Activated naive CD4-positive, alpha-beta T cell treated with anti-CD3 and anti-CD28 coated beads, Interleukin-2, amount 50 U/mL, for 24 hours (primary cell): ENCODE results near the gene BAIAP2.

Source experiments
- H3K27ac Mint-ChIP-seq: one replicate; pipeline ENCODE4 v1.8.0; 2021; ENCODE audit warnings: mild to moderate bottlenecking, mixed read lengths
- H3K27me3 Mint-ChIP-seq: one replicate; pipeline ENCODE4 v1.8.0; 2021; ENCODE audit warnings: mixed read lengths
- H3K36me3 Mint-ChIP-seq: one replicate; pipeline ENCODE4 v1.8.0; 2021; ENCODE audit warnings: mixed read lengths
- H3K4me1 Mint-ChIP-seq: one replicate; pipeline ENCODE4 v1.8.0; 2021; ENCODE audit warnings: mixed read lengths
- H3K4me3 Mint-ChIP-seq: one replicate; pipeline ENCODE4 v1.8.0; 2021; ENCODE audit warnings: mild to moderate bottlenecking, mixed read lengths
- H3K9me3 Mint-ChIP-seq: one replicate; pipeline ENCODE4 v1.8.0; 2021; ENCODE audit warnings: mixed read lengths

BAIAP2 gene

DNA sequence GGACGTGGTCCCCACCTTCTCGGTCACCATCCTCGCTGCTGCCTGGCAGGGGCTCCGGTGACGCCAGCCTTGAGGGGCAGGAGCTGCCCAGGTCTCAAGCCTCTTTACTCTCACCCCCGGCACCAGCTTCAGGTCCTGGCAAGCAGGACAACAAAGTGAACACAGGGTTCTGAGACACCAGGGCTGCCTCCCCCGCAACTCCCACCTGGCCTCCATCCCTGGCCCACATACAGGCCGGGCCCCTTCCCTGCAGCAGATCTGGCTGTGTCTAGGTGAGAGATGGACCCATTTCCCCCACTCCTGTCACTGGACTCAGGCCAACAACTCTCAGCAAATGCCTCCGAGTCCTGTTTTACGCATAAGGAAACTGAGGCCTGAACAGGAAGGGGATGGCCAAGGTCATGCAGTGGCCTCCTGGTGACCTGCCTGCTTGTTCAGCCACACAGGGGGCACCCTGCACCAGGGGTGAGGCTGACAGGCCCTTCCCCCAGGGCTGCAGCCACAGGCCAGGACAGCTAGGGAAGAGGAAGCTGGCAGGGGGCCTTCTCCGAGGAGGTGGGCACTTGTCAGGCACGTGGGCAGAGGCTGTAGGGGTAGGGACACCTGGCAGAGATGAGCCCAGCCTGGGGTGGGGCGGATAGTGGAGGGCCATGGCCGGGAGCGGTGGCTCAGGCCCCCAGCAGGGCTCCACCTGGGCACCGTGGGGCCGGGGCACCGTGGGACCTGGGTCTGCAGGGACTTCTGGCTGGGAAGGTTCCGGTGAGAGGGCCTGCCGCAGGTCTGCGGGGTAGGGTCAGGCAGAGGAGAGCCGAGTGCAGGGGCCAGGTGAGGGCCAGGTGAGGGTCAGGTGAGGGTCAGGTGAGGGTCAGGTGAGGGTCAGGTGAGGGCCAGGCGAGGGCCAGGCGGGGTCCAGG, 83.6 kb downstream of the BAIAP2 start:
- Mint-ChIP-seq H3K36me3 (no peaks in the 10 kb centered on the region), H3K4me3 (peak overlapping the region; percentile 44), H3K9me3 (no peaks in the 10 kb centered on the region), H3K27me3 (no peaks in the 10 kb centered on the region), H3K27ac (peak overlapping the region; percentile 51), H3K4me1 (no peaks in the 10 kb centered on the region)

DNA sequence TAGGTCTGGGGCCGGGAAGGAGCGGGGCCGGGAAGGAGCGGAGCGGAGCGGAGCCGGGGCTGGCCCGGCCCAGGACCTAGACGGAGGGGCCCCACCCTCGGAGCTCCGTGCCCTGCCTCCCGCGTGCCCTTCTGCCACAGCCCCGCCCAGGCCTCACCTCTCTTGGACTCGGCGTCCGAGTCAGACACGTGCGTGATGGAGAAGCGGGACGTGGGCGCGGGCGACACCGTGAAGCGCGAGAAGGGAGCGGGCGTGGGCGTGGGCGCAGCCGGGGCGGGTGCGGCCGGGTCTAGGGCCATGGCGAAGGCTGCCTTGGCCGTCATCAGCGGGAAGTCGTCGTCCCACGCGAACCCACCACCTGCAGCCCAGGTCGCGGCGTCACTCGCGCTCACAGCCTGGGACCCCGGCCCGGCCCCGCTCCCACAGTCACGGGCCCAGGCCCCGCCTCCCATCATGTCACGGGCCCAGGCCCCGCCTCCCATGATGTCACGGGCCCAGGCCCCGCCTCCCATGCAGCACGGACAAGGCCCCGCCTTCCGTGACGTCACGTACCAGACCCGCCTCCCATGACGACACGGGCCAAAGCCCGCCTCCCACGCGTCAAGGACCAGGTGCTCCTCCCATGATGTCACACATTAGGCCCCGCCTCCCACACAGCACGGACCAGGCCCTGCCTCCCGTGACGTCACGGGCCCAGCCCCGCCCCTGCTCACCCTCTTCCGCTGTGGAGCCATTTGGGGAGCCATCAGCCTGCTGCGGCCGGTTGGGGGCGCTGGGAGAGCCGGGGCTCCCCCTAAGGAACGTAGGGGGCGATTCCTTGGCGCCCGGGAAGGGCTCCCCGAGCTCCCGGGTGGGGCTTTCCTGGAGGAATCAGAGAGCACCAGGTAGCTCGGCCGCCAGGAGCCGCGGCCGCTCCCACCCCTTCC, 84.5 kb downstream of the BAIAP2 start:
- peak overlapping the region; percentile 30 for H3K27ac Mint-ChIP-seq
- H3K4me3 Mint-ChIP-seq = peak overlapping the region; percentile 44
- H3K27me3 Mint-ChIP-seq = no peaks in the 10 kb centered on the region
- no peaks in the 10 kb centered on the region for H3K9me3 Mint-ChIP-seq
- no peaks in the 10 kb centered on the region for H3K4me1 Mint-ChIP-seq
- no peaks in the 10 kb centered on the region for H3K36me3 Mint-ChIP-seq

DNA sequence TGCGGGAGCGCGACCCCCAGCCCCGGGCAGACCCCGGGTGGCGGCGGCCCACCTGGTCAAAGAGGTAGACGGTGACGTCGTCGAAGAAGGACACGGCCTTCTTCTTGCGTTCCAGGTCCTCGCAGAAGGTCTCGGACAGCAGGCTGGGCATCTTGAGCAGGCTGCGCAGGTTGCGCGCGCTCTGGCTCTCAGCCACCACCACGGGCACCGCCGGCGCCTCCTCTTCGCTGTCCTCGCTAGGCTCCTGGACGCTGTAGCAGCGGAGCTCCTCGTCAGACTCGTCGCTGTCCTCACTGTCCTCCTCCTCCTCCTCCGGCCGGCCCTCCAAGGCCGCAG, 85.2 kb downstream of the BAIAP2 start:
- Mint-ChIP-seq H3K9me3 (no peaks in the 10 kb centered on the region), H3K4me1 (no peaks in the 10 kb centered on the region), H3K4me3 (no peak overlapping the region), H3K27ac (no peak overlapping the region), H3K27me3 (no peaks in the 10 kb centered on the region), H3K36me3 (no peaks in the 10 kb centered on the region)

DNA sequence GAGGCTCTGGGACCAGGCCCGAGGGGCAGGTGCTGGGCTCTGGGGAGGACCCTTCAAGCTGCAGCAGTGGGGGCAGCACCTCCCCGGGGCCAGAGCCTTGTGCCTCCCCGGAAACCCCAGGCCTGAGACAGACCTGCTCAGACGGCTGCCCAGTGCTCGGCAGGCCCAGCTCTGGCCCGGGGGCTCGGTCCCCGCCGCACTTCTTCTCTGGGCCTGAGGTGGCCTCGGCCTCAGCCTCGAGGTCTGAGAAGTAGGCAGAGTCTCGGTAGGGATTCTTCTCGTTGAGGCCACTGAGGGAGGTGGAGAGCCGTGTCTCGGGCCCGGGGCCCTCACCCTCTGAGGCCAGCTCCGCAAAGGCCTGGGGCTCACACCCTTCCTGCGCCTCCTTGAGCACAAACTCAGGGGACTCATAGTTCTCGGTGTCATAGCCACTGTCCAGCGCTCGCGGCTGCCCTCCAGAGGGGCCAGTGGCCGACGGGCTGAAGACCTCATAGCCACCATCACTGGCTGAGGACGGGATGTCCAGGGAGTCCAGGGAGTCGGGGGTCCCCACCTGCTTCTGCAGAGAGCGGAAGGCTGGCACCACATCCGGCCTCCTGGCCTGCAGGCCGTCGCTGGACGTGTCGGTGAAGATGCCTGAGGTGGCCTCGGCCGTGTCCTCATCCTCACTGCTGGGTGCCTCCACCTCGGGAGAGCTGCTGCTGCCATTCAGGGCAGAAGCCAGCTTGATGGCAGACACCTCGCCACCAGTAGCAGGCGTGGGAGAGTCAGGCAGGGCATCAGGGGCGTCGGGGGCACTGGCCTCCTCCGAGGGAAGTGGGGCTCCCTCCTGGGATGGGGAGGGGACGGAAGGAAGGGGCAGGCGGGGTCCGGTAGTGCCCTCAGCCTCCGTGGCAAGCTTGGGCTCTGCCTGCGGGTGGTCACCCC, 86.0 kb downstream of the BAIAP2 start:
- H3K4me3 Mint-ChIP-seq = no peak overlapping the region
- H3K27ac Mint-ChIP-seq = no peak overlapping the region
- no peaks in the 10 kb centered on the region for H3K27me3 Mint-ChIP-seq
- H3K4me1 Mint-ChIP-seq = no peaks in the 10 kb centered on the region
- H3K9me3 Mint-ChIP-seq = no peaks in the 10 kb centered on the region
- no peaks in the 10 kb centered on the region for H3K36me3 Mint-ChIP-seq

DNA sequence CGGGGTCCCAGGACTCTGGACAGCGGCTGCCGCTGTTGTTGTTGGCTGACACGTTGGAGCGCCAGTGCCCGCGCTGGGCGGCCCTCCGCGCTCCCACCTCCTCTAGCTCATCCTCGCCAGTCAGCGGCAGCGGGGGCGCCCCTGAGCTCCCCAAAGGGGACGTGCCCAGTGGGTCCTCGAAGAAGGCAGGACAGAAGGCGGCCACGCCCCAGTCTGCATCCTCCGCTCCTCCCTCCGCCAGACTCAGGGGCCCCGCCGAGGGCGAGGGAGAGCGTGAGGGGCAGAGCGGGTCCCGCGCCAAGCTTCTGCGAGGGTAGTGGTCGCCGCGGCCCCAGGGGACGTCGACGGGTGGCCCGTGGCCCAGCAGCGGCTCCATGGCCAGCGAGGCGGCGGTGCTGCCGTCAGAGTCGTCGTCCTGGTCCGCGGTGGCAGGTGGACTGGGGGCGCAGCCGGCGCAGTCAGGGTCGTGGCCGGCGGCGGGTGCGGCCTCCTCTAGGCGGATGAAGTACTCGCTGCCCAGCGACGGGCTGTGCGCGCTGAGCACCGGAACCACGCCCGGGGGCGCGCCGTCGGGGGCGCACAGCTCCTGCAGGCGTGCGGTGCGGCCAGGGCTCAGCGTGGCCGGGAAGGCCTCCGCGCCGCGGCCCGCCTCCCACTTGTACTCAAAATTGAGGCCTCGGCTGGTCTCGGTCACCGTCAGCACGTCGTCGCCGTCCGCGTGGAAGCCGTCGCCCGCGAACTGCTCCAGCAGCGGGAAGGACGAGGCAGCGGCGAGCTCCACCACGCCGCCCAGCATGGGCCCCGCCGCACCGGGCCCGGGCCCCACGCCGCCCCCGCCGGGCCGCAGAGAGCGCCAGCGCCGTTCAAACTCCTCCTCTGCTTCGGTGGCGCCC, 87.1 kb downstream of the BAIAP2 start:
- H3K9me3 Mint-ChIP-seq = no peaks in the 10 kb centered on the region
- H3K4me1 Mint-ChIP-seq = no peaks in the 10 kb centered on the region
- H3K36me3 Mint-ChIP-seq = no peaks in the 10 kb centered on the region
- H3K27me3 Mint-ChIP-seq = no peaks in the 10 kb centered on the region
- H3K4me3 Mint-ChIP-seq = no peak overlapping the region
- no peak overlapping the region for H3K27ac Mint-ChIP-seq

DNA sequence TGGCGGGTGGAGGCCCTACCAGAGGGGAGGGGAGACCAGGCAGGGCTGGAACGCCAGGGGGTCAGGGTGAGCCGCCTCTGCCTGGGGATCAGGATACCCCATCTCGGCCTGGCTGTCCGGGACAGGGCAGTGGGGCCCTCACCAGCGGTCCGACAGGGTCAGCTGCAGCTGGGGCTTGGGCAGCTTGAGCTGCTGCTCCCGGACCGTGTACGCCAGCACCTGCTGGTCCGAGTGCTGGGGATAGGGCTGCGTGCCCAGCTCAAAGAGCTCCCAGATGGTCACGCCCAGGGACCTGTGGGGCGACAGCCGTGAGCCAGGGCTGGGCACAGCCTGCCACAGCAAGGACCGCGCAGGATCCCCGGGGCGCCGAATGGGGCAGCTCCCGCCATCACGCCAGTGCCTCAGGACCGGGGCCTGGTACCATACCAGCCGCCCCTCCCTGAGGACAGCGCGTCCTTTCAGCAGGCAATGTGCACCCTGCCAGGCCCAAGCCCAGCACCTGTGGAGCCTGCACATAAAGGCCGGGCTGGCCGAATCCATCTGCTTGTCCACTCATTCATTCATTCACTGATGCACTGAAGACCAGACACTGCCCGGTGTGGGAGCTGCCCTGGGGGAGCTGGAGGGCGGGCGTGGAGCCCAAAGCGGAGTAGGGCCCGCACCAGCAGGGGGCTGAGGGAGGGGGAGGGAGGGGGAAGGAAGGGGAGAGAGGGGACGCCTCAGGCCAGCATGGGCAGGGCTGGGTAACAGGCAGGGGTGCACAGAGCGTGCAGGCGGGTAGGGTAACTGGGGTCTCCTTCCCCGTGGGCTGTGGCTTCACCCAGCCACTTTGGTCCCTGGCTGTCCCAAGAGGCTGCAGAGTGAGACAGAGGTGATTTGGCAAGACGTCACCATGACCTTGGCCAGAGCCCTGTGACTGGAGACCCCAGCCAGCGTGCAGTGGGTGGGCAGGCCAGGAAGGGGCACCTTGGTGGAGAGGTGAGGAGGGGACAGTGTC, 88.4 kb downstream of the BAIAP2 start:
- no peaks in the 10 kb centered on the region for H3K9me3 Mint-ChIP-seq
- H3K27ac Mint-ChIP-seq = peak overlapping the region; percentile 23
- H3K4me1 Mint-ChIP-seq = no peaks in the 10 kb centered on the region
- no peak overlapping the region for H3K4me3 Mint-ChIP-seq
- no peaks in the 10 kb centered on the region for H3K27me3 Mint-ChIP-seq
- H3K36me3 Mint-ChIP-seq = no peaks in the 10 kb centered on the region

DNA sequence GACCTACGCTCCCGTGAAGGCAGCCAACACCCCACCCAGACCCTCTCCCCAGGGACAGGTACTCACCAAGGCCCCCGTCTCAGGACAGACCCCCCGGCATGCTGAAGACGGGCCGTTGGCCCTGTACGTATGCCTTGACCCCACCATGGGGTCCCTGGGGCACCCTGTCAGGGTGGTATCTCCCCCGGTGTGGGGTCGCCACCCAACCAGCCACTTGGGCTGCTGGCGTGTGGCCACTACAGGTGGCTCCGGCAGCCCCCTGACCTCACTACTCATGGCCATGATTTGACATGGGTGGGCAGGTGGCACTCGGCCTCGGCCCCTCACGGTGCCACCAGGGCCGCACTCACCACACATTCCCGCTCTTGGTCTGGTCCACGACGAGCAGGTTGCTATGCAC, 89.4 kb downstream of the BAIAP2 start:
- no peak overlapping the region for H3K4me3 Mint-ChIP-seq
- no peaks in the 10 kb centered on the region for H3K36me3 Mint-ChIP-seq
- H3K9me3 Mint-ChIP-seq = no peaks in the 10 kb centered on the region
- no peaks in the 10 kb centered on the region for H3K27me3 Mint-ChIP-seq
- H3K4me1 Mint-ChIP-seq = no peaks in the 10 kb centered on the region
- no peak overlapping the region for H3K27ac Mint-ChIP-seq

DNA sequence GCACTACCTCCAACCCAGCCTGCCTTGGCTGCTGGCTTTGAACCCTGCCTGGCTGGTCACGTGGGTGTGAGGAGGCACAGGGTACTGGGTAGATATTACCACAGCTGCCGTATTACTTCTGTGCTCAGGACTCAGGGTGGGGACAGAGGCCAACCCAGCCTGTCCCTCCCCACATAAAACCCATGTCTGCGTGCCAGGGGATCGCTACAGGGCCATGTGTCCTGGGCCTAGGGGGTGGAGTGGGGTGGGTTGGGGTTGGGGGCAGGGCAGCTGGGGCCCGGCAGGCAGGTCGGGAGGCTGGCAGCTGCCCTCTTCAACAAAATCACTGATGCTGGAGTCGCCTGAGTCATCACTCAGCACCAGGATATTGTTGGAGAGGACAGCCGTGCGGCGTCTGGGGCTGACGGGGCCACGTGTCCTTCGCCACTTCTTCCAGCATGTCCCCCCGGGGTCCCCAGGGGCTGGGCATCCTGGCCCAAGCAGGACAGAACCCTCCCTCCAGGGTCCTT, 90.7 kb downstream of the BAIAP2 start:
- H3K27ac Mint-ChIP-seq = no peak overlapping the region
- H3K4me1 Mint-ChIP-seq = no peaks in the 10 kb centered on the region
- H3K27me3 Mint-ChIP-seq = no peaks in the 10 kb centered on the region
- no peaks in the 10 kb centered on the region for H3K36me3 Mint-ChIP-seq
- H3K9me3 Mint-ChIP-seq = no peaks in the 10 kb centered on the region
- no peak overlapping the region for H3K4me3 Mint-ChIP-seq

DNA sequence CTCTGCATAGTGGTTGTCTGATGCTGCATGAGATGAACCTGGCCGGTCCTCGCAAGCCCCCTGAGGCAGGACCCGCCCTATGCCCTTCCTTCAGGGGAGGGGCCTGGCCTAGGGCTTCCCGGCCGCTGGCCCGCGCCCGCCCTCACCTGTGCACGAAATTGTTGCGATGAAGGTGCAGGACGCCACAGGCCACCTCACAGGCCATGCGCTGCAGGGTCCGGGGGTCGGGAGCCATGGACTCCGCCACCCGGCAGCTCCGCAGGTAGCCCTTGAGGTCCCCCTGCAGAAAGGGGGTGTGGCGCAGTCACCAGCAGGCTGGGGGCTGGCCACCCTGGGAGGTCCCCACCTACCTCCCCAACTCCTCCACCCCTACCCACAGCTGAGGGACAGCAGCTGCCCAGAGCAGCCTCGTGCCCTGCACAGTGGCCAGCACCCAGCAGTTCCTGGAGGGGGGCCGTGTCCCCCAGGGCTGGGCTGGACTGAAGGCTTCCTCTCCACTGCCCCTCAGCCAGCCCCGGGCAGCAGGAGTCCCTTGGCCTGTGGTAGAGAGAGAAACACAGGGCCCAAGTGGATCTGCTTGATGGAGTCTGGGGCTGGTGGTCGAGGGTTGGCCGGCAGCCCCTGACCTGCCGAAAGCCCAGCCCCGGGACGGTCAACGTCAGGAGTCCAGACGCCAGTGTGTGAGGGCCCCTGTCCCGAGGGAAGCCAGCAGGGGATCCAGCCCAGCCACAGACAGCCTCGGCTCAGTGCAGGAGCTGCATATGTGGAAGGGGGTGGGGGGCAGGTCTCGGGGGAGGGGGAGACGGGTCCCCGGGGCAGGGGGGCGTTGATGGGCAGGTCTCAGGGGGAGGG, 91.6 kb downstream of the BAIAP2 start:
- Mint-ChIP-seq H3K9me3 (no peaks in the 10 kb centered on the region), H3K27me3 (no peaks in the 10 kb centered on the region), H3K4me3 (no peak overlapping the region), H3K27ac (no peak overlapping the region), H3K4me1 (no peaks in the 10 kb centered on the region), H3K36me3 (no peaks in the 10 kb centered on the region)

DNA sequence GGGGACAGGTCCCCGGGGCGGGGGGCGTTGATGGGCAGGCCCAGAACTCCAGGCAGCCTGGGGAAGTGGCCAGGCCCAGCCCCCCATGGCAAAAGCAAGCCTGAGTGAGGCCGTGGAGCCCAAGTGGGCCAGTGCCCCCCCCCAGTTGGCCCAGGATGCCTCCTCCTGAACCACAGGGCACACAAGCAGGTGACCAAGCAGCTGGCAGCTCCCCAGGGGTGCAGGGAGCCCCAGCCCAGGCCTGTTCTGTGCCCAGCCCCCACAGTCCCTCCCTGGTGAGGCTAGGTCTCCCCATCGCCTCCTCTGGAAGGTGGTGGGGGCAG, 92.1 kb downstream of the BAIAP2 start:
- Mint-ChIP-seq H3K27me3 (no peaks in the 10 kb centered on the region), H3K4me1 (no peaks in the 10 kb centered on the region), H3K27ac (no peak overlapping the region), H3K4me3 (no peak overlapping the region), H3K36me3 (no peaks in the 10 kb centered on the region), H3K9me3 (no peaks in the 10 kb centered on the region)

DNA sequence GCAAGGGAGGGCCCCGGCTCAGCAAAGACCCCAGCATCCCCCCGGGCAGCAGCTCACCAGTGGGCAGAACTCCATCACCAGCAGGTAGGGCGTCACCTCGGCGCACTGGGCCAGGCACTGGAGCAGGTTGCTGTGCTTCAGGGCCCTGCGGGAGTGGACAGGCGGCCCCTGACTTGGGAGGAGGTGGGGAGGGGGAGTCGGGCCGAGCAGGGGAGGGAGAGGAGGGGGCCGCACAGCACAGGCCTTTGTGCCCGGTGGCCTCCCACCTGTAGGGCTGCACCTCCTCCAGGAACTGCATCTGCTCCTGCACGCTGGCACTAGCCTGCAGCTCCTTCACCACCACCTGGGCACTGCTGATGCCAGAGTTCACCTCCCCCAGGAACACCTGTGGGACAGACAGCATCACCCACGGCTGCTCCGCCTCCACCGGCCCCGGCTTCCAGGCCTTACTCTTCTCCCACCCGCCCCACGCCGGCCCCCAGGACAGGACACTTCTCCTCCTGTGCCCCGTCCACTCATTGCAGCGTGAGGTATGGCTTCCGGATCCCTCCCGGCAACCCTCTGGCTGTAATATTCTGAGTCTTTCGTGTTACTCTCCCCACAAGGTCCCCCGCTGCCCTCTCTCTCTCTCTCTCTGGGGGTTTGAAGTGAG, 92.7 kb downstream of the BAIAP2 start:
- H3K36me3 Mint-ChIP-seq = no peaks in the 10 kb centered on the region
- no peak overlapping the region for H3K4me3 Mint-ChIP-seq
- H3K4me1 Mint-ChIP-seq = no peaks in the 10 kb centered on the region
- no peak overlapping the region for H3K27ac Mint-ChIP-seq
- no peaks in the 10 kb centered on the region for H3K27me3 Mint-ChIP-seq
- H3K9me3 Mint-ChIP-seq = no peaks in the 10 kb centered on the region

DNA sequence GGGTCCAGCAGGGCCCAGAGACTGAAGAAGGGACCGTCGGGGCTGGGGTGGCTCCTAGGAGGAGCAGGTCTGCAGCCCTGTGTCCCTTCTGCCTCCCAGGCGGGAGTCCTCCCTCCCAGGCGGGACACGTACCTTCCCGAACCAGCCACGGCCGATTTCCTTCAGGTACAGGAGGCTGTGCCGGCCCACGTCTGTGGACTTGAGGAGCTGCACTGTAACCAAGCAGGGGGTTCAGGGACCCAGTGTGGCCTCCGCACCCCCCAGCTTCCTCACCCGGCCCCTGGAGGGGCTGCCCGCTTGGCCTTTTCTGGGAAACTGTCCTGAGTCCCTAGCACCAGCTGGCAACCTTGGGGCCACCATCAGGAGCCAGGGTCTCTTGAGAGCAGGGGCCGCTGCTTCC, 93.4 kb downstream of the BAIAP2 start:
- Mint-ChIP-seq H3K9me3 (no peaks in the 10 kb centered on the region), H3K27ac (no peak overlapping the region), H3K27me3 (no peaks in the 10 kb centered on the region), H3K4me3 (no peak overlapping the region), H3K4me1 (no peaks in the 10 kb centered on the region), H3K36me3 (no peaks in the 10 kb centered on the region)
